ENCODE measurements around the gene STAT5B. TPM values are rescaled to one million over a fixed set of nuclear protein-coding genes. Genes with fewer than 3 reads are reported as not detected.
A peak's percentile ranks its signal among the peaks of the same experiment; 100 is the strongest.
"Not testable (repeated sequence)": the region's sequence is repeated elsewhere in the genome, so short reads cannot be mapped to it uniquely, and the experiment has no call there.

STAT5B gene
- total RNA-seq, 1 donor, result 23.0 TPM

DNA sequence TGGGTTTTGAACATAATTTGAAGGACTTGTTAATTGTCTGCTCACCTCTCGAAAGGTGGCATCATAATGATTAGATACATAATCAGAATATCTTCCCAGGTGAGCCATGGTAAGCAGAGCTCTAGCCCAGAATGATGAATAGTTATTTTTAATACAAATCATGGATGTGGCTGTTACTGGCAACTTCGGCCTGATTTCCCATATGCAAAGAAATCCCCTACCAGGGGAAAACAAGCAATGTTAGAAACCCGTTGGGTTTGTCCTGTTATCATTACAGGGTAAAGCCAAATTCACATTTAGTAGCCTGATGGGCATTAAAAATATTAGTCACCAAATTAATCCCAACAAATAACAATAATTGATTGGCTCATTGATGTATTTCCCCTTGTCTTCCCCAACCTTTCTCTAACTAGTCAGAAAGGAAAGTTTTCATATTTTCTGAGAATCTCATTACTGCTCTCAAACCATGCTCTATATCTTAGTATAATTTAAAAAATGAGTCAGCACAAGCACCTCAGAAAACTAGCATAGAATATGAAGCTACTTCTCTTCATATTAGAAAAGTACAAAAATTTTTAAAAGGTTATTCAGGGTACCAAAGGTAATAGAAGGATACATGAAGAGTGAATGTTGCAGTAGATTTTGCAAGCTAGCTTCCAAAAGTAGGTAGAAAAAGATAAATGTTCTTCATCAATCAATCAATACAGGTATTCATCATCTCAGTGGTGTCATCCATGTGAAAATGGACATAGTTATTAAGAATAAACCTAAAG, 5.0 kb downstream of the STAT5B start:
- no peak for DNase-seq (ENCODE audit: low read depth)
- TF ChIP-seq, protein P1, sequence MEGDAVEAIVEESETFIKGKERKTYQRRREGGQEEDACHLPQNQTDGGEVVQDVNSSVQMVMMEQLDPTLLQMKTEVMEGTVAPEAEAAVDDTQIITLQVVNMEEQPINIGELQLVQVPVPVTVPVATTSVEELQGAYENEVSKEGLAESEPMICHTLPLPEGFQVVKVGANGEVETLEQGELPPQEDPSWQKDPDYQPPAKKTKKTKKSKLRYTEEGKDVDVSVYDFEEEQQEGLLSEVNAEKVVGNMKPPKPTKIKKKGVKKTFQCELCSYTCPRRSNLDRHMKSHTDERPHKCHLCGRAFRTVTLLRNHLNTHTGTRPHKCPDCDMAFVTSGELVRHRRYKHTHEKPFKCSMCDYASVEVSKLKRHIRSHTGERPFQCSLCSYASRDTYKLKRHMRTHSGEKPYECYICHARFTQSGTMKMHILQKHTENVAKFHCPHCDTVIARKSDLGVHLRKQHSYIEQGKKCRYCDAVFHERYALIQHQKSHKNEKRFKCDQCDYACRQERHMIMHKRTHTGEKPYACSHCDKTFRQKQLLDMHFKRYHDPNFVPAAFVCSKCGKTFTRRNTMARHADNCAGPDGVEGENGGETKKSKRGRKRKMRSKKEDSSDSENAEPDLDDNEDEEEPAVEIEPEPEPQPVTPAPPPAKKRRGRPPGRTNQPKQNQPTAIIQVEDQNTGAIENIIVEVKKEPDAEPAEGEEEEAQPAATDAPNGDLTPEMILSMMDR (IDR thresholded peaks at IDR 0.05; ENCODE audit: insufficient read depth, low read length), result no peak
- no peak overlapping the region for H3K4me3 ChIP-seq (ENCODE audit: low read depth, low read length)

DNA sequence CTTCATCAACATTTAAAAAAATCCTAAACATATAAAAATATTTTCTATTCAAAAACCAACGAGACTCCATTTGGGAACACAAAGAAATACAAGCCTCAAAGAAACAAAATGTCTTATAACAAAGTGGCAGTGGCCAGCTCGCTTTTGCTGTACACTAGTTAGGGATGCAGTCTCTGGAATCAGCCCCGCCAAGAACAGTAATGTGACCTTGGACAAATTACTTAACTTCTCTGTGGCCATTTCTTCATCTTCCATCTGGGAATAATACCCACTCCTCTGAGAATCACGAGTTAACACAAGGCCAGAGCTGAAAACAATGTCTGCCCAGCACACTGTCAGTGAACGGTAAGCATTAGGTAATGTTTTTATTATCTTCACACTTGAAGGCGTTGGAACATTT, 5.6 kb downstream of the STAT5B start:
- no peak for DNase-seq (ENCODE audit: low read depth)
- H3K4me3 ChIP-seq (ENCODE audit: low read depth, low read length), result no peak overlapping the region
- TF ChIP-seq, protein P1 (IDR thresholded peaks at IDR 0.05; ENCODE audit: insufficient read depth, low read length), result no peak

DNA sequence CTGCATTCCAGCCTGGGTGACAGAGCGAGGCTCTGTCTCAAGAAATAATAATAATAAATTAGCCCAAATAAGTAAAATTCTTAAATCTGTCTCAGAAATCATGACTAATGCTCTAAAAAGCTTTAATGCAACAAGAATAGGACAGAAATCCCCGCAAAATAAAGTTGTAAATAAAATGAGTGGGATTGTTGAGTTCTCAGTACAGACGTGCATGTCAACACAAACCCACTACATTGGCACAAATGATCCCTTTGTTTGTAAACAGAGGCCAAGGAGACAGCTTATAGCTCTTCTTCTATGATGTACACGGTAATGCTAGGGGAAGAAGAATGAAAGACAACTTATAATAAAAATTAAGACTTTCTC, 6.0 kb downstream of the STAT5B start:
- TF ChIP-seq, protein P1 (IDR thresholded peaks at IDR 0.05; ENCODE audit: insufficient read depth, low read length), result no peak
- DNase-seq (ENCODE audit: low read depth), result no peak
- no peak overlapping the region for H3K4me3 ChIP-seq (ENCODE audit: low read depth, low read length)

DNA sequence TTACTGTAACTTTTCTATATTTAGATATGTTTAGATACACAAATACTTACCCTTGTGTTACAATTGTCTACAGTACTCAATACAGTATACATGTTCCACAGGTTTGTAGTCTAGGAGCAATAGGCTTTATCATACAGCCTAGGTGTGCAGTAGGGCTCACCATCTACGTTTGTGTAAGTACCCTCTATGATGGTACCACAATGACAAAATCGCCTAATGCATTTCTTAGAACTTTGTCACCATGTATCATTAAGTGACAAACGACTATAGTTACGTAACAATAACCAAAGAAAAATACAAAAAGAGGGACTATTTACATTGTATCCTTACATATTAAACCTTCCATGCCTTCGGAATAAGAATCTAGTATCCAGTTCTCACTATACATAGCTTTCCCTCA, 8.0 kb downstream of the STAT5B start:
- TF ChIP-seq, protein P1 (IDR thresholded peaks at IDR 0.05; ENCODE audit: insufficient read depth, low read length), result no peak
- no peak for DNase-seq (ENCODE audit: low read depth)
- no peak overlapping the region for H3K4me3 ChIP-seq (ENCODE audit: low read depth, low read length)

DNA sequence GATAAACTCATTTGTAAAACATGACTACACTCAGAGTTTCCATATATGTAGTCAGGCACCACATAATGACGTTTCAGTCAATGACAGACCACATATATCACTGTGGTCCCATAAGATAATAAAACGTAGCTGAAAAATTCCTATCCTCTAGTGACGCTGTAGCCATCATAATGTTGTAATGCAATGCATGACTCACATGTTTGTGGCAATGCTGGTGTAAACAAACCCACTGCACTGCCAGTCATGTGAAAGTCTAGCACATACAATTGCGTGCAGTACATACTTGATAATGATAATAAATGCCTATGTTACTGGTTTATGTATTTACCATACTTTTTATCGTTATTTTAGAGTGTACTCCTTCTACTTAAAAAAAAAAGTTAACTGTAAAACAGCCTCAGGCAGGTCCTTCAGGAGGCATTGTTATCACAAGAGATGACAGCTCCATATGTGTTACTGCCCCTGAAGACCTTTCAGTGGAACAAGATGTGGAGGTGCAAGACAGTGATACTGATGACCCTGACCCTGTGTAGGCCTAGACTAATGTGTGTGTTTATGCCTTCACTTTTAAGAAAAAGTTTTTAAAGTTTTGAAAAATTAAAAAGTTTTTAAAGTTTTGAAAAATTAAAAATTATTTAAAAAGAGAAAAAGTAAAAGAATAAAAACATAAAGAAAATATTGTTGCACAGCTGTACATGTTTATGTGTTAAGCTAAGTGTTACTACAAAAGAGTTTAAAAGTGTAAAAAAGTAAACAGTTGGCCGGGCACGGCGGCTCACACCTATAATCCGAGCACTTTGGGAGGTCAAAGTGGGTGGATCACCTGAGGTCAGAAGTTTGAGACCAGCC, 9.0 kb downstream of the STAT5B start:
- TF ChIP-seq, protein P1 (IDR thresholded peaks at IDR 0.05; ENCODE audit: insufficient read depth, low read length), result no peak
- no peak overlapping the region for H3K4me3 ChIP-seq (ENCODE audit: low read depth, low read length)
- DNase-seq (ENCODE audit: low read depth), result peak; percentile 68

DNA sequence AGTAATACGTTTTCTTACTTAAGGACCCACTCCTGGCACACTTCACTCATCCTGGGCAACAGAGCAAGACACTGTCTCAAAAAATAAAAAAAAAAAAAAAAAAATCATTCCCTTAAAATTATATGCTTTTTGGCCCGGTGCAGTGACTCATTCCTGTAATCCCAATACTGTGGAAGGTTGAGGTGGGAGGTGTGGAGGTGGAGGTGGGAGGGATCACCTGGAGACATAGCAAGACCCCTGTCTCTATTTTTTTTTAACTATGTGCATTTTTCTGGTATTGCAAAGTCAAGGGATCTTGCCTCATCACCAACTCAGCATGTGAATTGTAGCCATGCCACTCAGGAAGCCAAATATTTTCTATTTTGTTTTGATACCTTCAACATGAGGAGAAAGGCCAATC, 9.7 kb downstream of the STAT5B start:
- DNase-seq (ENCODE audit: low read depth), result no peak
- no peak overlapping the region for H3K4me3 ChIP-seq (ENCODE audit: low read depth, low read length)
- TF ChIP-seq, protein P1 (IDR thresholded peaks at IDR 0.05; ENCODE audit: insufficient read depth, low read length), result no peak

DNA sequence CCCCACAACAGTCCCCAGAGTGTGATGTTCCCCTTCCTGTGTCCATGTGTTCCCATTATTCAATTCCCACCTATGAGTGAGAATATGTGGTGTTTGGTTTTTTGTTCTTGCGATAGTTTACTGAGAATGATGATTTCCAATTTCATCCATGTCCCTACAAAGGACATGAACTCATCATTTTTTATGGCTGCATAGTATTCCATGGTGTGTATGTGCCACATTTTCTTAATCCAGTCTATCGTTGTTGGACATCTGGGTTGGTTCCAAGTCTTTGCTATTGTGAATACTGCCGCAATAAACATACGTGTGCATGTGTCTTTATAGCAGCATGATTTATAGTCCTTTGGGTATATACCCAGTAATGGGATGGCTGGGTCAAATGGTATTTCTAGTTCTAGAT, 11.8 kb downstream of the STAT5B start:
- not testable (repeated sequence) for H3K4me3 ChIP-seq (ENCODE audit: low read depth, low read length); DNase-seq (ENCODE audit: low read depth)
